Omental fat pad (tissue), 4 donors: ENCODE measurements around the gene ZNF853. TPM values are rescaled to one million over a fixed set of nuclear protein-coding genes. Genes with fewer than 3 reads are reported as not detected.

Experiments used
- ATAC-seq: fragments of 150-250 bp; one replicate; pipeline ENCODE4 v1.9.1; 2016; ENCODE audit warnings: mild to moderate bottlenecking, moderate library complexity; ENCODE audit not compliant: low FRiP score
- DNase-seq: peaks from one replicate; pipeline ENCODE4 v3.0.0-alpha.2; 2019; ENCODE audit warnings: low spot score
- total RNA-seq, 4 donors: library from RNA; depleted of rRNA; stranded (reverse); fragments of >200 nt; gene quantifications; one replicate each; pipeline ENCODE4 v1.1.0, GENCODE V29; 2016
- TF ChIP-seq, protein P1 (sequence below), 3 donors: fragments of 450-650 bp; IDR thresholded peaks; one replicate each; pipeline ENCODE4 v1.5.1; 2016 to 2017; ENCODE audit warnings: antibody characterized with exemption in 3 of 3, mild to moderate bottlenecking in 3 of 3, moderate library complexity in 2 of 3

The ZNF853 gene
- total RNA-seq, 4 donors from 2014 or later: 4.1 to 5.6 (median 4.7) TPM

DNA sequence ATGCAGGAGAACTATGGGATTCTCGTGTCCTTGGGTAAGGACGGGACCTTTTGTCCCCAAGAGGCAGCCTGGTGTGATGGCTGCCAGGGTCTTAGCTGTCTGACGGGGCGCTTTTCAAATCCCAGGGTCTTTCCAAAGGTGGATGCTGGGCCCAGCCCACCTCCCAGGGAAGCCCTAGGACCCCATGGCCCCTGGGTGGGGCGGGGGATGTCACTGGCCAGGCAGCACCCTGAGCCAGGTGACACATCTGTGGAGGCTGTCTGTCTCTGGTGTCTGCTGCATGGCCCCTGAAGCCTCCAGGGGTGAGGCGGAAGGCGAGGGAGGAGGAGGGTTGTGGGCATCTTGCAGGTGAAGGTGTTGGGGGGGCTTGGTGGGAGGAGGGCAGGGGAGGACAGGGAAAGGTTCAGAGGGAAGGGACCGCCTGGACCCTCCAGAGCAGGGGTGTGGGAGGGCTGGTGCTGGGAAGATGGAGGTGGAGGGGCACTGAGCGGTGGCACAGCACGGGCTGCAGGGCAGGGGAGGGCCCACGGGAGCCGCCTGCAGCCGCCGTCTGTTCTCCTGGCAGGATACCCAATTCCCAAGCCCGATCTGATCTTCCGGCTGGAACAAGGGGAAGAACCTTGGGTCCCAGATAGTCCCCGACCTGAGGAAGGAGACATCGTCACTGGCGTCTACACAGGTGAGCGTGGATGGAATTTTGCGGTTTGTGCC, 28.7 kb downstream of the ZNF853 start:
- ATAC-seq: no peak
- TF ChIP-seq, protein P1, sequence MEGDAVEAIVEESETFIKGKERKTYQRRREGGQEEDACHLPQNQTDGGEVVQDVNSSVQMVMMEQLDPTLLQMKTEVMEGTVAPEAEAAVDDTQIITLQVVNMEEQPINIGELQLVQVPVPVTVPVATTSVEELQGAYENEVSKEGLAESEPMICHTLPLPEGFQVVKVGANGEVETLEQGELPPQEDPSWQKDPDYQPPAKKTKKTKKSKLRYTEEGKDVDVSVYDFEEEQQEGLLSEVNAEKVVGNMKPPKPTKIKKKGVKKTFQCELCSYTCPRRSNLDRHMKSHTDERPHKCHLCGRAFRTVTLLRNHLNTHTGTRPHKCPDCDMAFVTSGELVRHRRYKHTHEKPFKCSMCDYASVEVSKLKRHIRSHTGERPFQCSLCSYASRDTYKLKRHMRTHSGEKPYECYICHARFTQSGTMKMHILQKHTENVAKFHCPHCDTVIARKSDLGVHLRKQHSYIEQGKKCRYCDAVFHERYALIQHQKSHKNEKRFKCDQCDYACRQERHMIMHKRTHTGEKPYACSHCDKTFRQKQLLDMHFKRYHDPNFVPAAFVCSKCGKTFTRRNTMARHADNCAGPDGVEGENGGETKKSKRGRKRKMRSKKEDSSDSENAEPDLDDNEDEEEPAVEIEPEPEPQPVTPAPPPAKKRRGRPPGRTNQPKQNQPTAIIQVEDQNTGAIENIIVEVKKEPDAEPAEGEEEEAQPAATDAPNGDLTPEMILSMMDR (IDR thresholded peaks at IDR 0.05): no peak
- no peak for DNase-seq

DNA sequence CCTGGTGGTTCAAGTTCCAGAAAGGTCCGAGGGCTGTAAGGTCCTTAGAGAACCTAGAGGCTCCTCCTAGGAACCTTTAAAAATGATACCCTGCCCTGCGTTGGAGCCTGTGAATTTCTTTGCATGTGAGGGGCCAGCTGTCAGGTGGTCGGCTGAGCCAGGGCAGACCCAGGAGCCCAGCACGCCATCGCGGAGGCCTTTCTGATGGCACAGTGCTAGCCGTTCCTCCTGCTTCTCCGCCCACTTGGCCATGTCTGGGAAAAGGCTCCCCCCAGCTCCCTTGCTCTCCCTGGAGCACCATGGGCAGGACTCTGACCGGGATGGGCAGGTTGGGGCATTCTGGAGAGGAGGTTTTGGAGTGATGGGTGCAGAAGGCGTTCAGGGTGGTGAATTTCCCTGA, 29.3 kb downstream of the ZNF853 start:
- ATAC-seq (no peak), DNase-seq (no peak)
- TF ChIP-seq, protein P1 (IDR thresholded peaks at IDR 0.05): no peak

DNA sequence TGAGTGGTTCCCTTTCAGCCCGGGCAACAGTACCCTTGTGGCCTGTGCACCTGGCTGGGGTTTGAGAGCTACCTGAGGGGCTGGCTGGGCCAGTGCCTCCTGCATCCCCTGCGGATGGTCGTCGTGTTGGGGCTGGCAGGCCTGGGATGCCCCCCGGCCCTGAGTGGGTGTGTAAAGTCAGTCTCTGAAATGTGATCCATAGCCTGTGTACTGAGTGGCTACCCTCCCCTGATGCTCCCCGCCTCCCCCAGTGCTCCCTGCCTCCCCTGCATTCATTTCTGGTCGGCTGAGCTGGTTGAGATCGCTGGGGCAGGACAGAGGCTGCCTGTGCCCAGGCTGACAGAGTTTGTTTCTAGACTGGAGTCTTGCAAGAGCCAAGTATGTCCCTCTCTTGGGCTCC, 31.1 kb downstream of the ZNF853 start:
- DNase-seq: no peak
- ATAC-seq: no peak
- TF ChIP-seq, protein P1 (IDR thresholded peaks at IDR 0.05): no peak

DNA sequence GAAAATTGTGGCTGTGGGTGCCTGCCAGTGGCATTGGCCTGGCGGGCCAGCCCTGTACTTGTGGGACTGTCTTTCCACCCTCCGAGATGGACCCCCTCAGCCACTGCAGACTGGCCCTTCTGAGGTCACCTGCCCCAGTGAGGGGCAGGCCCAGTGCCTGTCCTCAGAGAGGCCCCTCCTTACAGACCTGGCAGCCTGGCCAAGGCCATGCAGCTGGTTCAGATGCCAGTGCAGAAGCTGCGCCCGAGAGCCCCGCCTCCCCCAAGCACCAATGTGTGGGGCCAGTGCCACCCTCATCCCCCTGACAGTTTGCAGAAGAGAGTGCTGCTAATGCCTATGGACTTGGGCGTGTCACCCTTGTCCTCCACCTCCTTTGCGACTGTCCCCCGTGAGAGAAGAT, 31.7 kb downstream of the ZNF853 start:
- no peak for DNase-seq
- no peak for ATAC-seq
- TF ChIP-seq, protein P1 (IDR thresholded peaks at IDR 0.05): no peak

DNA sequence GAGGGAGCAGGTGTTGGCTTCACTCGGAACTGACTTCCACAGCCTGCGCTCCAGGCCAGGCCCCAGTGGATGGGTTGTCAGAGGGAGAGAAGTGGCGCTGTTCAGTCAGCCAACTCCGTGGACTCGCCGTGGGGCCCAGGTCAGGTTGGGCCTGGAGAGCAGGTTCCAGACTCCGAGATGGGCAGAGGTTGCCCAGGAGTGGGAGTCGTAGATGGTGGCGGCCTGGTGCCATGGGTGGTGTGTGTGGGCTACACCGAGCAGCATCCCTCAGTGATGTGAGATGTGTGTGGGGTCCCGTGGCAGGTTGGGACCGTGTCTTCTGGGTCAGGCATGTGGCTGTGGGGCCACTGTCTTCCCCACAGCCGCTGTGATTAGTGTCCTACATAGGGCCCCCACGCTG, 32.1 kb downstream of the ZNF853 start:
- DNase-seq: no peak
- TF ChIP-seq, protein P1 (IDR thresholded peaks at IDR 0.05): no peak
- no peak for ATAC-seq

DNA sequence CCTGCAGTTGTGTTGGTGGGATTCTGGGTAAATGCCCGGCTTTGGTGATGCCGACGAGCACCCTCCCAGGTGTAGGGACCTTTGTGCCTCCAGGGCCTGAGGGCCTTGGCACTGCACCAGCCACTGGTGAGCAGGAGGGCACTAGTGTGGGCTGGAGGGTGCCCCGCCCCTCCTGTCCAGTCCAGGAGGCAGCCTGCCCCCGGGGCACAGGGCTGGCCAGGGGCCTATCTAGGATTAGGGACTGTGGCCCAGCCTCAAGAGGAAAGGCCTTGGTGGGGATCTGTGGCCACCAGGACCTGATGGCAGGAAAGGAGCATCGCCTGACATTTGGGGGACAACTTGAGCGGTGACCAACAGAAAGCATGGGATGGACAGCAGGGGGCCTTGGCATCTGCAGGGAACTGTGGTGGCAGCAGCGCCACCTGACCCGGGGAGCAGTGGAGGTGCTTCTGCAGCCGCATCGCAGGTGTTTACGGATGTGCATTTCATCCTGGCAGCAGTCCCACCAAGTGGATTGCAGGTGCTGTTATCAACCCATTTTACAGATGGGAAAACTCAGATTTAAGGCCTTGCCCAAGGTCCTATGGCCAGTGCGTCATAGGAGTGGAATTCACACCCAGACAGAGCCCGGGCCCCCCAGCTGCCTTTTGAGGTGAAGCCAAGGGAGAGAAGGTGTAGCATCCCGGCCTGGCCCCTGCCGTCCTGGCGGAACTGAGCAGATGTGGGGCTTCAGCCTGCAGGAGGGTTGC, 32.8 kb downstream of the ZNF853 start:
- ATAC-seq: no peak
- TF ChIP-seq, protein P1 (IDR thresholded peaks at IDR 0.05): no peak
- no peak for DNase-seq

DNA sequence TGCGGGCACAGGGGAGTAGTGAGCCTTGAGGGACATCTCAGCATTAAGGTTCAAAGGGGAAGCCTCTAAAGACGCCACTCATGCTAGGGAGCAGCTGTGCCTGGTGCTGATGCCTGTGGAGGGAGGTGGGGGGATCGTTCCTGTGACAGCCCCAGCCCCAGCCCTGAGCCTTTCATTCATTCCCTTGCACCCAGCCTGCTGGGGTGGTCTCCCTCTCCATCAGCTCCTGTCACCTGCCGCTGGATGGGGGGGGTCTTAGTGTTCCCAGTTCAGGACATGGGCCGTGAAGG, 33.4 kb downstream of the ZNF853 start:
- TF ChIP-seq, protein P1 (IDR thresholded peaks at IDR 0.05): no peak
- ATAC-seq (no peak), DNase-seq (no peak)
